ENCODE measurements around the gene CNNM4.

CNNM4 gene

DNA sequence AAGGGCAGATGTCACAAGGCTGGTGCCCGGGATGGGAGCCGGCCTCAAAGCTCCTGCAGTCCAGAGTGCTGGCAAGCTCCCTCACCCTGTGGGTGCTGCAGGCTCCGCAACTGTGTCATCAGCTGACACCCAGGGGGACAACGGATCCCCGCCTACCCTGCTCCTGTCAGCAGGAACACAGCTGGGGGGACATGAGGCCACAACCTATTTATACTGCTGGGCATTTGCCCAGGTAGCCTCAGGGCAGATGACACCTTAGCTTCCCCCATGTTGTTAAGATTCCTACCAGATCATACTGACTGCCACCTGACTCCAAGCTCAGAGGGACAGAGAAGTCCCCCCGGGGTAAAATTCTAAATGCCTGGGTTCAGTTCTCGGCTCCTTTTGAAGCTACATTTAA is 81.9 kb downstream of the CNNM4 start:
- H3K4me3 Mint-ChIP-seq = no peak overlapping the region
- peaks cover 2% of the 10 kb centered on the region for H3K36me3 Mint-ChIP-seq
- no peaks in the 10 kb centered on the region for H3K9me3 Mint-ChIP-seq
- no peak overlapping the region for H3K27ac Mint-ChIP-seq
- no peaks in the 10 kb centered on the region for H3K27me3 Mint-ChIP-seq
- H3K4me1 Mint-ChIP-seq = peaks cover 8% of the 10 kb centered on the region

GRCh38 chr2:96843538-96844268 is 83.0 kb downstream of the CNNM4 start, which contains the start of gene ANKRD23:
TSS of gene ANKRD23 (minus strand) at chr2:96844021. CDS start at chr2:96843992, 29 bp downstream.
- H3K27ac Mint-ChIP-seq = no peak within 1 kb of the TSS
- H3K4me3 Mint-ChIP-seq = no peak within 1 kb of the TSS

DNA sequence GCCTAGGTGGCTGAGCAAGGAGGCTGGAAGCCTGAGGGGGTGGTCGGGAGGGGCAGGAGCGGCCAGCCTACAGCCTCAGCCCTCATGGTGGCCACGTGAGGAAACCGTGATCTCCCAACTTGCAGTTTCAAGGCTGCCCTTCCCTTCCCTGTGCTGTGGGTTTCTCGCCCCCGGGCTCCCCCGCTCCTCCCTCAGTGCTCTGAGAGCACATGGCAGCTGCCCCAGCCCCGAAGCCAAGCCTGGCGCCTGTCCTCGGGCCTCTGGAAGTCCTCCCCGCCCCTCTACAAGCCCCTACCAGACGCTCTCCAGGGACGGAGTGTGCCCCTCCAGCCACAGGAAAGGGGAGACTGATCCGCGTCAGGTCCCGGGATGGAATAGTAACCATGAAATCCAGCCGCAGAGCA is 83.7 kb downstream of the CNNM4 start:
- no peak overlapping the region for H3K4me3 Mint-ChIP-seq

More at GRCh38 chr2:96843538-96844268, 83.0 kb downstream of the CNNM4 start, which contains the start of gene ANKRD23:
- Mint-ChIP-seq H3K36me3 (peaks cover 4% of the 10 kb centered on the region), H3K4me1 (peaks cover 8% of the 10 kb centered on the region), H3K9me3 (no peaks in the 10 kb centered on the region), H3K27me3 (no peaks in the 10 kb centered on the region)

GRCh38 chr2:96846825-96847224 is 86.1 kb downstream of the CNNM4 start:
- Mint-ChIP-seq H3K27ac (no peak overlapping the region), H3K4me3 (no peak overlapping the region), H3K36me3 (peaks cover 7% of the 10 kb centered on the region), H3K4me1 (peaks cover 4% of the 10 kb centered on the region), H3K27me3 (no peaks in the 10 kb centered on the region), H3K9me3 (no peaks in the 10 kb centered on the region)

More for the DNA sequence above, 83.7 kb downstream of the CNNM4 start:
- H3K4me1 Mint-ChIP-seq = peaks cover 4% of the 10 kb centered on the region
- H3K36me3 Mint-ChIP-seq = peaks cover 4% of the 10 kb centered on the region
- no peaks in the 10 kb centered on the region for H3K27me3 Mint-ChIP-seq
- H3K27ac Mint-ChIP-seq = no peak overlapping the region
- no peaks in the 10 kb centered on the region for H3K9me3 Mint-ChIP-seq

- Mint-ChIP-seq H3K27me3 (no peaks in the 10 kb centered on the region), H3K36me3 (peaks cover 7% of the 10 kb centered on the region), H3K27ac (no peak overlapping the region), H3K4me1 (peaks cover 4% of the 10 kb centered on the region), H3K9me3 (no peaks in the 10 kb centered on the region), H3K4me3 (no peak overlapping the region)
Measured at GRCh38 chr2:96847586-96847985, 86.9 kb downstream of the CNNM4 start.

DNA sequence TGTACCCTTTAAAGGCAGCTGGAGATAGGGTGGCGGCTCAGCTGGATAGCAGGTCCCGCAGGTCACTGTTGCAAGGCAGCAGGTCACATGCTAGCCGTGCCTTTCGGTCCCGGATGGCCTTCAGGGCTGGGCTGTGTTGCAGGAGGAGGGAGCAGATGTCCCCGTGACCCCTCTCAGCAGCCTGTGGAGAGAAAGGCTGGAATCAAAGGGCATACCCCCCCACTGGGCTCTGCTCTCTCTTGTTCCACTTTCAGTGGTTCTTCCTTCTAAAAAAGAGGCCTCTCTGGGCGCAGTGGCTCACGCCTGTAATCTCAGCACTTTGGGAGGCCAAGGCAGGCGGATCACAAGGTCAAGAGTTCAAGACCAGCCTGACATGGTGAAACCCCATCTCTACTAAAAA is 87.6 kb downstream of the CNNM4 start:
- no peaks in the 10 kb centered on the region for H3K9me3 Mint-ChIP-seq
- H3K36me3 Mint-ChIP-seq = peaks cover 11% of the 10 kb centered on the region
- H3K4me3 Mint-ChIP-seq = no peak overlapping the region
- H3K27me3 Mint-ChIP-seq = no peaks in the 10 kb centered on the region
- H3K27ac Mint-ChIP-seq = no peak overlapping the region
- peaks cover 2% of the 10 kb centered on the region for H3K4me1 Mint-ChIP-seq

- H3K4me3 Mint-ChIP-seq = no peak overlapping the region
- H3K36me3 Mint-ChIP-seq = peaks cover 12% of the 10 kb centered on the region
- no peaks in the 10 kb centered on the region for H3K9me3 Mint-ChIP-seq
- H3K4me1 Mint-ChIP-seq = peaks cover 17% of the 10 kb centered on the region
- H3K27me3 Mint-ChIP-seq = no peaks in the 10 kb centered on the region
- H3K27ac Mint-ChIP-seq = no peak overlapping the region
Measured at GRCh38 chr2:96852667-96853066, 92.0 kb downstream of the CNNM4 start.

GRCh38 chr2:96853321-96853720 is 92.6 kb downstream of the CNNM4 start:
- Mint-ChIP-seq H3K4me1 (peaks cover 17% of the 10 kb centered on the region), H3K9me3 (no peaks in the 10 kb centered on the region), H3K36me3 (peaks cover 10% of the 10 kb centered on the region), H3K27me3 (no peaks in the 10 kb centered on the region), H3K4me3 (no peak overlapping the region), H3K27ac (no peak overlapping the region)

DNA sequence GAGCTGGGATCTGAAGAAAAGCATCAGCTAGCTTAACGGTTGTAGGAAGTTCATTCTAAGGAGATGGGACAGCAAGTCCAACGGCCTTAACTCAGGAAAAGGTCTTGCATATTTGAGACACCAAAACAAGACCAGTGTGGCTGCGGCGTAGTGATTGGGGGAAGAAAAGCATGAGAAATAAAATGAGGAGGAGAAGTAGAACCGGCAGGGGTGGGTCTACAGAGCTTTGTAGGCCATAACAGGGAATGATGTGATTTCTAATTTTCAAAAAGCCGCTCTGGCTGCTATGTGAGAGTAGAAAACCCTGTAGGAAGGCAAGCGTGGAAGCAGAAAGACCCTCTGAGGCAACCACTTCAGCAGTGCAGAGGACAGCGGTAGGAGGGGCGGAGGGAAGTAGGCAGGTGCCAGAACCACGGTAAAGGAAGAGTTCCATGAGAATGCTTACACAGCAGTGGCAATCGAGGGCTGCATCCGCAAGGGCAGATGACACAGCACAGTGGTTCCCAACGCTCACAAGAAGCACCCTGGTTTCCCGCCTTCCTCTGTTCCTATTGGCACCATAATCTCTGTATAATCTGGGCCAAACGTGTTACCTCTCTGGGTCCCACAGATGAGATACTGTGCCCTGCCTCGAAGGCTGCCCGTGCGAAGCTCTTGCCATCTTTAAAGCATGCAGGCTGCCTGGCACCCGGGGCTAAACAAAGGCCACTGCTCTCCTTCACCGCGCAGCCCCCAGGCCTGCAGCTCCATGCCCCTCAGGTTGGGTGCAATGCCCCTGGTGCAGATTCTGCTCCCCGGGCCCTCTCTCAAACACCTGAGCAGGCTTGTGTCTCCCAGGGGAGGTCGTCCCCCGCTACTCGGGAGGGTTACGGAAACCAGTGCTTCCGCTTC is 96.3 kb downstream of the CNNM4 start:
- H3K9me3 Mint-ChIP-seq = no peaks in the 10 kb centered on the region
- no peaks in the 10 kb centered on the region for H3K27me3 Mint-ChIP-seq
- peaks cover 37% of the 10 kb centered on the region for H3K4me1 Mint-ChIP-seq
- H3K36me3 Mint-ChIP-seq = peaks cover 10% of the 10 kb centered on the region
- peak overlapping the region; percentile 83 for H3K4me3 Mint-ChIP-seq
- H3K27ac Mint-ChIP-seq = peak overlapping the region; percentile 87

DNA sequence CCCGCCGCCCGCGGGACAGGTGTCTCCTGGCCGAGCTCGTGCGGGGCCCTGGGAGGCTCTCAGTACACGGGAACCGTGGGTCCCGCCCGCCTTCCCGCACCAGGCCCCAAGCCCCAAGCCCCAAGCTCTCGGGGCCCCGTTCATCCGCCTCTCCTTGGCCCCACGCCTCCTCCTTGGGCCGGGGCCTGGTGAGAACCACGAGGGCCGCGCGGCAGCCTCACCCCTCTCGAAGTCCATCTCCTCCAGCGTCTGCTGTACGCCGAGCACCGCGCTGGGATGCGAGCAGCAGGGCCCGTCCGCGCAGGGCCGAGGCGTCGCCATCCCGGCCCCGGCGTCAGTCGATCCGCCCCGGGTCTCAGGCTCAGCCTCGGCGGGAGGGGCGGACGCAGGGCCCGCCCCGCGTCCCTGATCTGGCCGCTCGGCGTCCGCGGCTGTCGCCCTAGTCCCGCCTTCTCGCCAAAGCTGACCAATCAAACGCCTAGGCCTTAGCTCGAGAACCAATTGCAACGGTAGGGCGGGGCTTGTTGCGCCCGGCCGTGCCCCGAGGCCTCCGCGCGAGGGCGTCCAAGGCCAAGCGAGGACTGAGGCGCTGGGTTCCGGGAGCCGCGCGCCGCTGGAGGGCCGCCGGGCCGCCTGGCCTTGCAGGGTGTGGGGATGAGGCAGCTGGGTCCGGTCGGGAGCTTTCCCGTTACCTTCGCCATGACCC is 97.1 kb downstream of the CNNM4 start, which contains the start of gene ANKRD39:
ANKRD39 (minus strand) TSS at position 350 of the 706 bp plus-strand sequence; CDS start at position 321, 29 bp downstream.
- peak within 1 kb of the TSS; percentile 87 for H3K27ac Mint-ChIP-seq
- H3K27me3 Mint-ChIP-seq = no peaks in the 10 kb centered on the region
- peaks cover 37% of the 10 kb centered on the region for H3K4me1 Mint-ChIP-seq
- H3K36me3 Mint-ChIP-seq = peaks cover 9% of the 10 kb centered on the region
- peak within 1 kb of the TSS; percentile 83 for H3K4me3 Mint-ChIP-seq
- no peaks in the 10 kb centered on the region for H3K9me3 Mint-ChIP-seq

DNA sequence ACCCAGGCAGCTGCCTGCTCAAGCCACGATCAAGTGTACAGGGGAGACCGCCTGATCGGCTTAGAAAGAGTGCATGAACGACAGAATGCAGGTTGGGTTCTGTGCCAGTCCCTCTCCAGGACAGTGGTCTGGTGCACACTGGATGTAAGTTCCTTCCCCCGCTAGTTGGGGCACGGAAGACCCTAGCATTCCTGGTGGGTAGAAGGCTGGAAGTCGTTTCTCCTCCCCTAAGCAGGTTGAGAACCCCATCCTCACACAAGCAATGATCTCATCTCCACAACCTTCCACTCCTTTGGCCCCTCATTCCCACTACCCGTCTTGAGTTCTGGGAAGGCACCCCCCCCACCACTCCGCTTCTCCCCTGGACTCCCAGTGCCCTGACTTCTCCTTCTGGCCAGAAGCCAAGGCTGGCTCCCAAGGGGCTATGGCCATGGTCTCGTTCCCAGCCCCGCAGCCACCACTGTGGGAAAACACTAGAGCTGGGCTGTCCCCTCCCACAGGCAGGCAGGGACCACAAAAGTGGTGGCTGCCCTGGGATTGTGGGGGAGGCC is 98.5 kb downstream of the CNNM4 start:
- H3K36me3 Mint-ChIP-seq = peaks cover 2% of the 10 kb centered on the region
- H3K9me3 Mint-ChIP-seq = no peaks in the 10 kb centered on the region
- H3K4me1 Mint-ChIP-seq = peaks cover 37% of the 10 kb centered on the region
- peak overlapping the region; percentile 57 for H3K4me3 Mint-ChIP-seq
- no peaks in the 10 kb centered on the region for H3K27me3 Mint-ChIP-seq
- H3K27ac Mint-ChIP-seq = peak overlapping the region; percentile 70

DNA sequence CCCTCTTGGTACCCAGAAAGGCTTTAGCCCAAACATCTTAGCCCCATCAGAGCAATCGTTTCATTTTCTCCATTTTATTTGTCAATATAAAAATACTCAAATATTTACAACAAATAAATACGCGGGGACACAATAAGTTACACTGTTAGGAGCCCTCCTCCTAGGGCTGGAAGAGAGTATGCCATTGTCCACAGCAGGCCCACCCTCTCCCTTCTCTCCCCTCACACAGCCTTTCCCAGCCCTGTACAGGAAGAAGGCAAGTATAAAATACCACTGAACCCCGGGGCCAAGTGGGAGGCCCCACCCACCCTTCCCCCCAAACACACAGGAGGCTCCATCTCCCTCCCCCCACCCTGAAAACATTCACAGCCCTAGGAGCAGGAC is 99.0 kb downstream of the CNNM4 start:
- H3K27ac Mint-ChIP-seq = peak overlapping the region; percentile 38

GRCh38 chr2:96860065-96861029 is 99.6 kb downstream of the CNNM4 start:
- no peak overlapping the region for H3K4me3 Mint-ChIP-seq
- peak overlapping the region; percentile 38 for H3K27ac Mint-ChIP-seq

More for the DNA sequence above, 99.0 kb downstream of the CNNM4 start:
- H3K4me3 Mint-ChIP-seq = peak overlapping the region; percentile 11
- no peaks in the 10 kb centered on the region for H3K27me3 Mint-ChIP-seq
- H3K36me3 Mint-ChIP-seq = peaks cover 2% of the 10 kb centered on the region
- H3K4me1 Mint-ChIP-seq = peaks cover 37% of the 10 kb centered on the region
- no peaks in the 10 kb centered on the region for H3K9me3 Mint-ChIP-seq

DNA sequence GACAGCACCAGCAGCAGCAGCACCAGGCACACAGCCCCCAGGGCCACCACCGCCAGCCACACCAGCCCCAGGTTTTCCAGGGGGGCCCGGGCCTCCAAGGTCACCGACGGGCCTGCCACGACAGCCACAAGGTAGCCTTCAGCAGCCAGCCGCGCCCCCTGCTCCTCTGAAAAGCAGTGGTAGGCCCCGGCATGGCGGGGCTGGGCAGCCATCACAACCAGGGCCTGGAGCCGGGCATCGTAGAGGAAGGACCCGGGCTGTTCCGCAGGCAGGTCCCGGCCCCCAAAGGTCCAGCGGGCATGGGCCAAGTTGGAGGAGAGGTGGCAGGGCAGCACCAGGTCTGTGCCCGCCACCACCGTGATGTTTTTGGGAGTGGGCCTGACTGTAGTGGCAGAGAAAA is 100.4 kb downstream of the CNNM4 start:
- H3K4me3 Mint-ChIP-seq = no peak overlapping the region
- no peaks in the 10 kb centered on the region for H3K27me3 Mint-ChIP-seq
- no peaks in the 10 kb centered on the region for H3K9me3 Mint-ChIP-seq
- peaks cover 34% of the 10 kb centered on the region for H3K4me1 Mint-ChIP-seq
- H3K27ac Mint-ChIP-seq = no peak overlapping the region
- H3K36me3 Mint-ChIP-seq = peaks cover 2% of the 10 kb centered on the region

More at GRCh38 chr2:96860065-96861029, 99.6 kb downstream of the CNNM4 start:
- H3K27me3 Mint-ChIP-seq = no peaks in the 10 kb centered on the region
- H3K36me3 Mint-ChIP-seq = peaks cover 2% of the 10 kb centered on the region
- peaks cover 31% of the 10 kb centered on the region for H3K4me1 Mint-ChIP-seq
- H3K9me3 Mint-ChIP-seq = no peaks in the 10 kb centered on the region
